ENCODE measurements around the gene TNFRSF11A.

DNA sequence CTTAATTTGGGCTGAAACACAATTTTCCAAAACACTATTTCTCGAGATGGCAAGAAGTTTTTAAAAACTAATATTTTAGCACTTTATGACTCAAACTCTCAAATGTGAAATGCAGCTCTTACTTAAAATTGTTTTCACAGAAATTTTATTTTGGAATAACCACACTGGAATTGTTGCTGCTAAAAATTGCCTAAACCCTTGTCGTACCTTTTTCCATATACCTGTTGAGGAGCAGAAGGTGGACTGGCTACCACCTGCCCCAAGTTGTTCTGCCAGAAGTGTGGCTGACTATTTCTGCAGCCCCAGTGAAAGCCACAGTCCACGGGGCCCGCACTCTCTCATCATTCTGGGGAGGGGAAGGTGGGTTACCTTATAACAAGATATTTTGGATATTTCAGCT, 23.4 kb downstream of the TNFRSF11A start:
- TF ChIP-seq POLR2A (IDR thresholded peaks at IDR 0.05; ENCODE audit: low read depth, low read length) (no peak), POLR2AphosphoS5 (IDR thresholded peaks at IDR 0.05; ENCODE audit: low read depth, low read length) (no peak)

Data from GM12892 (cell line).